Spleen (tissue), 11 donors: ENCODE data around the gene B3GALNT1. TPM values are rescaled to one million over a fixed set of nuclear protein-coding genes. Genes with fewer than 3 reads are reported as not detected.

ENCODE experiments used
- DNase-seq: peaks from one replicate; pipeline ENCODE4 v3.0.0-alpha.2; 2020
- H3K27ac ChIP-seq, 8 donors: fragments of 200-600 bp; sonication (generic) in 7 of 8; 1 replicate in 4 of 8; 2 replicates in 4 of 8; pipeline versions ENCODE4 v1.5.0 to v1.8.0; 2016 to 2021; ENCODE audit warnings: inconsistent platforms in 4 of 8, mild to moderate bottlenecking in 4 of 8, moderate library complexity in 1 of 8
- H3K27me3 ChIP-seq, 7 donors: fragments of 200-600 bp; sonication (generic) in 6 of 7; replicated peaks in 1 of 7; 1 replicate in 4 of 7; 2 replicates in 3 of 7; pipeline versions ENCODE4 v1.5.0 to v1.8.0; 2016 to 2021; ENCODE audit warnings: inconsistent platforms in 3 of 7, mild to moderate bottlenecking in 1 of 7
- H3K36me3 ChIP-seq, 6 donors: fragments of 200-600 bp; sonication (generic) in 5 of 6; 1 replicate in 4 of 6; 2 replicates in 2 of 6; pipeline versions ENCODE4 v1.5.0 to v1.8.0; 2016 to 2021; ENCODE audit warnings: inconsistent platforms in 2 of 6
- H3K4me1 ChIP-seq, 6 donors: fragments of 200-600 bp; sonication (generic) in 5 of 6; 1 replicate in 3 of 6; 2 replicates in 3 of 6; pipeline versions ENCODE4 v1.5.0 to v1.8.0; 2016 to 2021; ENCODE audit warnings: inconsistent platforms in 3 of 6
- H3K4me3 ChIP-seq, 8 donors: fragments of 200-600 bp; sonication (generic) in 7 of 8; 1 replicate in 4 of 8; 2 replicates in 4 of 8; pipeline versions ENCODE4 v1.5.0 to v1.8.0; 2016 to 2021; ENCODE audit warnings: inconsistent platforms in 4 of 8, mild to moderate bottlenecking in 4 of 8, moderate library complexity in 2 of 8
- H3K9me3 ChIP-seq, 8 donors: fragments of 200-600 bp; sonication (generic) in 7 of 8; 1 replicate in 4 of 8; 2 replicates in 4 of 8; pipeline versions ENCODE4 v1.5.0 to v1.8.0; 2016 to 2021; ENCODE audit warnings: inconsistent platforms in 4 of 8
- CTCF ChIP-seq, 11 experiments: fragments of 200-600 bp in 7 of 11; fragments of 450-650 bp in 4 of 11; sonication (generic) in 4 of 11; IDR thresholded peaks in 8 of 11; conservative IDR thresholded peaks in 3 of 11; 1 replicate in 7 of 11; 2 replicates in 4 of 11; pipeline versions ENCODE4 v1.4.0 to v1.8.0; 2016 to 2021; ENCODE audit warnings: antibody characterized with exemption in 11 of 11, inconsistent platforms in 4 of 11, mild to moderate bottlenecking in 1 of 11
- POLR2A ChIP-seq, 3 donors: fragments of 450-650 bp; IDR thresholded peaks; one replicate each; pipeline ENCODE4 v1.5.1; 2017; ENCODE audit warnings: antibody characterized with exemption in 3 of 3, mild to moderate bottlenecking in 1 of 3
- POLR2AphosphoS5 ChIP-seq, 3 donors: sonication (generic); formaldehyde crosslinking; IDR thresholded peaks; one replicate each; pipeline ENCODE4 v1.5.1; 2017; ENCODE audit warnings: antibody characterized with exemption in 3 of 3
- WGBS, 5 donors: extraction: QIAGEN DNeasy Blood & Tissue Kit in 3 of 5; methylation state at CpG; one replicate each; pipeline versions ENCODE4 v1.1.5 to v1.1.7; 2013 to 2018; 5-methylcytosine and 5-hydroxymethylcytosine counted together
- intact Hi-C: fragments of 100-400 bp; cut with DNase I; formaldehyde crosslinking; loops from one replicate; pipeline ENCODE4 v1.15.0; 2023; ENCODE audit warnings: low total_unique reads
- polyA plus RNA-seq, 3 donors: library from polyadenylated mRNA; stranded (reverse); fragments of 200-250 nt; gene quantifications; one replicate each; pipeline ENCODE4 v1.2.1, GENCODE V29; 2013
- total RNA-seq, 7 donors: library from RNA; depleted of rRNA in 3 of 7; stranded (reverse); fragments of >200 nt in 3 of 7; fragmentation: NEBNext Ultra II Directional in 4 of 7; extraction: Animal tissue kit (Norgen Biotek cat#: 25700) in 4 of 7; gene quantifications; one replicate each; pipeline versions ENCODE4 v1.1.0 to v1.2.1, GENCODE V29; 2016 to 2021
- donor health status: healthy with polysubstance abuse.
- donor health status: DM: no; HTN: no; CAD: no; lungs with moderate emphysema.
- donor health status: DM: no; HTN: no; CAD: no.
- donor health status: Bipolar disorder and iron deficiency.
- donor health status: healthy.
- donor health status: DM: no; HTN: no; CAD: no.
- donor health status: DM: yes; HTN: yes; CAD: no.

B3GALNT1 gene
- total and polyA plus RNA-seq, 10 donors = 2.4 to 10.9 (median 8.2) TPM

DNA sequence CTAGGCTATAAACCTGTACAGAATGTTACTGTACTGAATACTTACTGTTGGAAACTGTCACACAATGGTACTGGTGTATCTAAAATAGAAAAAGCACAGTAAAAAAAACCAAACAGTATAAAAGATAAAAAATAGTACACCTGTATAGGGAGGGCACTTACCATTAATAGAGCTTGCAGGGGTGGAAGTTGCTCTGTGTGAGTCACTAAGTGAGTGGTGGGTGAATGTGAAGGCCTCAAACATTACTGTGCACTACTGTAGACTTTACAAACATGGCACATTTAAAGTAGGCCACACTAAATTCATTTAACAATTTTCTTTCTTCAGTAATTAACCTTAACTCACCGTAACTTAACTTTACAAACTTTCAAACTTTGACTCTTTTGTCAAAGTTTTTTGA, 22.0 kb downstream of the B3GALNT1 start:
- no peaks in the 10 kb centered on the region for H3K9me3 ChIP-seq
- H3K27me3 ChIP-seq = no peaks in the 10 kb centered on the region
- no peak overlapping the region for H3K4me3 ChIP-seq
- intact Hi-C loops = no loop called here
- H3K36me3 ChIP-seq = peaks cover 0 to 15% (median 7%) of the 10 kb centered on the region in 6 donors
- no peak overlapping the region for H3K27ac ChIP-seq
- WGBS, 5 donors = 97 to 100% (median 99%) methylated on average over 1 of the region's 1 CpG
- DNase-seq = no peak
- H3K4me1 ChIP-seq = peaks cover 0 to 18% (median 12%) of the 10 kb centered on the region in 6 donors
- TF ChIP-seq POLR2AphosphoS5 (IDR thresholded peaks at IDR 0.05) (no peak), POLR2A (IDR thresholded peaks at IDR 0.05) (no peak), CTCF (IDR thresholded peaks at IDR 0.05 in 8 of 11, conservative IDR thresholded peaks at IDR 0.05 in 3 of 11) (no peak)

- Histone ChIP-seq H3K36me3 (peaks cover 0 to 15% (median 7%) of the 10 kb centered on the region in 6 donors), H3K27ac (peak overlapping the region in 7 of 8 donors; percentile 4 to 65 (median 36)), H3K27me3 (no peaks in the 10 kb centered on the region), H3K4me3 (peak overlapping the region in 2 of 8 donors; percentile 8 to 34), H3K9me3 (no peaks in the 10 kb centered on the region), H3K4me1 (peaks cover 0 to 18% (median 12%) of the 10 kb centered on the region in 6 donors)
- TF ChIP-seq CTCF (IDR thresholded peaks at IDR 0.05 in 8 of 11, conservative IDR thresholded peaks at IDR 0.05 in 3 of 11) = no peak
- TF ChIP-seq POLR2A (IDR thresholded peaks at IDR 0.05) = no peak
- TF ChIP-seq POLR2AphosphoS5 (IDR thresholded peaks at IDR 0.05) = no peak
- WGBS, 5 donors = 38 to 48% (median 40%) methylated on average over 2 of the region's 2 CpGs
- no peak for DNase-seq
- intact Hi-C loops = no loop called here
Measured at GRCh38 chr3:161082063-161082462, 23.1 kb downstream of the B3GALNT1 start.

DNA sequence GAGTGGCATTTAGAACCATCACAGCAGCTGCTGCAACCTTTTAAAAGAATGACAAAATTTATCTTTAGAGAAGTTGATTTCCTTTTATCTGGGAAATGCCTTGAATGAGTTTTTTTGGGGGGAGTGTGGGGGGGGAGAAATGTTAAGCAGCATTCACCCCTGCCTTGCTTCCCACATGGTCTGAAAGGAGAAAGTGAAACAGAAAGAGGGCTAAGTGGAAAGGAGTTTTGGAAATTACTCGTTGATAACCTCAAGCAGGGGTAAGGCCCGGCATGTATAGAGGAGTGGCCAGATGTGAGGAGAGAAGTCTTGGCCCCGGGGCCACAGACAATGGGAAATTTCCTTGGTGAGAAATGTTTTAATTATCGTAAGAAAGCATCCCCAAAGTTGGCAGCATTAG, 23.5 kb downstream of the B3GALNT1 start:
- intact Hi-C loops = no loop called here
- Histone ChIP-seq H3K4me3 (peak overlapping the region in 2 of 8 donors; percentile 8 to 34), H3K9me3 (no peaks in the 10 kb centered on the region), H3K27me3 (no peaks in the 10 kb centered on the region), H3K36me3 (peaks cover 0 to 14% (median 6%) of the 10 kb centered on the region in 6 donors), H3K4me1 (peaks cover 0 to 18% (median 12%) of the 10 kb centered on the region in 6 donors), H3K27ac (peak overlapping the region in 7 of 8 donors; percentile 4 to 65 (median 36))
- no peak for TF ChIP-seq POLR2A (IDR thresholded peaks at IDR 0.05)
- TF ChIP-seq POLR2AphosphoS5 (IDR thresholded peaks at IDR 0.05) = no peak
- no peak for TF ChIP-seq CTCF (IDR thresholded peaks at IDR 0.05 in 8 of 11, conservative IDR thresholded peaks at IDR 0.05 in 3 of 11)
- 13 to 20% (median 19%) methylated on average over 4 of the region's 4 CpGs for WGBS, 5 donors
- no peak for DNase-seq

GRCh38 chr3:161073181-161073580, 32.0 kb downstream of the B3GALNT1 start:
- H3K27me3 ChIP-seq = no peaks in the 10 kb centered on the region
- H3K27ac ChIP-seq = no peak overlapping the region
- intact Hi-C loops = no loop called here
- H3K4me3 ChIP-seq = no peak overlapping the region
- H3K9me3 ChIP-seq = no peaks in the 10 kb centered on the region
- TF ChIP-seq CTCF (IDR thresholded peaks at IDR 0.05 in 8 of 11, conservative IDR thresholded peaks at IDR 0.05 in 3 of 11) = no peak
- TF ChIP-seq POLR2AphosphoS5 (IDR thresholded peaks at IDR 0.05) = no peak
- TF ChIP-seq POLR2A (IDR thresholded peaks at IDR 0.05) = no peak
- 92 to 100% (median 95%) methylated on average over 1 of the region's 1 CpG for WGBS, 5 donors
- DNase-seq = no peak
- H3K36me3 ChIP-seq = no peaks in the 10 kb centered on the region
- peaks cover 4 to 27% (median 17%) of the 10 kb centered on the region in 6 donors for H3K4me1 ChIP-seq
